NK-92 treated with Interleukin-12 subunit alpha and Interleukin-12 subunit beta, amount 100 ng/mL, for 24 hours (cell line): Measurements from ENCODE around the gene PRKG1.
"Not testable (repeated sequence)": the region's sequence is repeated elsewhere in the genome, so short reads cannot be mapped to it uniquely, and the experiment has no call there.

Experiments
- DNase-seq: peaks from one replicate; lab custom pipeline; 2025; lab: John Stamatoyannopoulos, UW

The PRKG1 gene

GRCh38 chr10:52121688-52122087 lies 1047.4 kb downstream of the PRKG1 start:
- no peak for DNase-seq

- DNase-seq: no peak
Observed at GRCh38 chr10:52128056-52128683, 1053.9 kb downstream of the PRKG1 start.

GRCh38 chr10:52129410-52130178 lies 1055.3 kb downstream of the PRKG1 start:
- DNase-seq: no peak

- DNase-seq: no peak
Observed at GRCh38 chr10:52135101-52135500, 1060.8 kb downstream of the PRKG1 start.

GRCh38 chr10:52136921-52137320 lies 1062.6 kb downstream of the PRKG1 start:
- no peak for DNase-seq

GRCh38 chr10:52143338-52143737 lies 1069.1 kb downstream of the PRKG1 start:
- DNase-seq: no peak

- DNase-seq: no peak
Observed at GRCh38 chr10:52145636-52146035, 1071.3 kb downstream of the PRKG1 start.

- DNase-seq: no peak
Observed at GRCh38 chr10:52146766-52147165, 1072.5 kb downstream of the PRKG1 start.

- no peak for DNase-seq
Observed at GRCh38 chr10:52170776-52171175, 1096.5 kb downstream of the PRKG1 start.

GRCh38 chr10:52172581-52172980 lies 1098.3 kb downstream of the PRKG1 start:
- no peak for DNase-seq

- no peak for DNase-seq
Observed at GRCh38 chr10:52185256-52185655, 1111.0 kb downstream of the PRKG1 start.

GRCh38 chr10:52187521-52188258 lies 1113.4 kb downstream of the PRKG1 start:
- DNase-seq: no peak

- no peak for DNase-seq
Observed at GRCh38 chr10:52191049-52191448, 1116.8 kb downstream of the PRKG1 start.

- DNase-seq: no peak
Observed at GRCh38 chr10:52194191-52194590, 1119.9 kb downstream of the PRKG1 start.

- no peak for DNase-seq
Observed at GRCh38 chr10:52194716-52195115, 1120.4 kb downstream of the PRKG1 start.

- no peak for DNase-seq
Observed at GRCh38 chr10:52197098-52197497, 1122.8 kb downstream of the PRKG1 start.

- DNase-seq: no peak
Observed at GRCh38 chr10:52198540-52198939, 1124.3 kb downstream of the PRKG1 start.

GRCh38 chr10:52204906-52205305 lies 1130.6 kb downstream of the PRKG1 start:
- DNase-seq: not testable (repeated sequence)

- DNase-seq: no peak
Observed at GRCh38 chr10:52208365-52208764, 1134.1 kb downstream of the PRKG1 start.

- DNase-seq: no peak
Observed at GRCh38 chr10:52210161-52210560, 1135.9 kb downstream of the PRKG1 start.

GRCh38 chr10:52212062-52212461 lies 1137.8 kb downstream of the PRKG1 start:
- no peak for DNase-seq

- DNase-seq: no peak
Observed at GRCh38 chr10:52212802-52213201, 1138.5 kb downstream of the PRKG1 start.

GRCh38 chr10:52213321-52213752 lies 1139.0 kb downstream of the PRKG1 start:
- DNase-seq: no peak
